ENCODE data around the gene MMEL1.
"Not testable (repeated sequence)": the region's sequence is repeated elsewhere in the genome, so short reads cannot be mapped to it uniquely, and the experiment has no call there.

The MMEL1 gene

DNA sequence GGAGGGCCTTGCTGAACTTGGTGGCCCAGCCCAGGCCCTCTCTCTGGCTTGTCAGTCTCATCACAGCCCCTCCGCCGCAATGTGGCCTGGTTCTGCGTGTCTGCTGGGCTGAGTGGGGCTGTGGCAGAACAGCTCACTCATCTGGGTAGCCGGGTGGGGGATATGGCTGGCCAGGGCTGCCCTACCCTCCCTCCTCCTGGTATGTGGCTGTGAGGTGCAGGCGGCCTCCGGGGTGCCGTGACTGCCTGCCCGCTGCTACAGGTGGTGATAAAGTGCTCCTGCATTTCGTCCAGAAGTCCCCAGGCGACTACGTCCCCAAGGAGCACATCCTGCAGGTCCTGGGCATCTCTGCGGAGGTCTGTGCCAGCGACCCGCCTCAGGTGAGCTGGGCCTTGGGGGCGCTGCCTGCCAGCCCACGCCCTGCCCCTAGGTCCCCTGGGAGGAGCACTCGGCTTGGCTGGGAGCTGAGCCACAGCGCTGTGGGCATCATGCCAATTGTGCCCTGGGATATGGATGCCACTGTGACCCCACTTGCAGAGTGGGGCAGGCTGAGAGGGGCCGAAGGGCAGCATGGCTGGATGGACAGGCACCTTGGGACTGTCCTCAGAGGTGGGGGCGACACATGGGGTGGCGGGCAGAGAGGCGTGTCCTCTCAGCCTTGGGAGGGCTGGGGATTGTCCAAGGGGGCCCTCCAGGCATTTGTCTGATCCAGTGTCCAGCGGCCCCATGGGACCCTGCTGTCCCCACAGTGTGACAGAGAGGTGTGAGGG is 44.0 kb downstream of the MMEL1 start:
- DNase-seq, result no peak

DNA sequence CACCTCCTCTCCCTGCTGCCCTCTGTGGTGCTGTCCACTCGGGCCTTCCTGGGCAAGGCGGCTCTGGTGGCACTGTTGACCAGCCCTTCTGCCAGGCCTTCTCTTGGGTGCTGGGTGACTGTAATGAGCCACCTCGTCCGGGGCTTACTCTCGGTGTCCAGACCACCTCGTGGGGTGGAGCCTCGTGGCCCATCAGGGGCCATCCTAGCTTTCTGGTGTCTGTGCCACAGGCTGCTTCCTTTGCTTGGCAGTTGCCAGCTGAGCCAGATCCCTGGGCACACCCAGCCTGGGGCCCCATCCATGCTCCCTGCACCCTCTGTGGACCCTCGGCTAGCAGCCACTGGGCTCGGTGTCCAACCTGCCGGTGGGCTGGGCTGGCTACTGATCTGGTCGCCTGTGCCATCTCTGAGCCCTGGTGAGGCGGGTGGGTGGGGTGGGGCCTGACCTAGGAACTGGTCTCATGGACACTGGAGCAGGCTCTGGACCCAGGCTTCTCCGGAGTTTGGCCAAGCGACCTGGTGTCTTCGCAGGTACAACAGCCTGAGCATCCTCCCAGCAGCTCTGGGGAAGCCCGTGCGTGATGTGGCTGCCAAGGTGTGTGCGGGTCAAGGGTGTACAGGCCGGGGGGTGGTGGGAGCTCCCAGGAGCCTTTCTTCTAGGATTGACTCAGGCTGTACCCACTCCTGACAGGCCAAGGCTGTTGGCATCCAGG is 44.8 kb downstream of the MMEL1 start:
- DNase-seq, result no peak

GRCh38 chr1:2587071-2587859 is 45.6 kb downstream of the MMEL1 start:
- DNase-seq, result no peak

GRCh38 chr1:2586154-2587070 is 46.4 kb downstream of the MMEL1 start, which contains the start of gene PRXL2B:
TSS of gene PRXL2B (plus strand) at chr1:2586777. CDS start at chr1:2586886, 109 bp downstream.
- peak; percentile 85 for DNase-seq

- DNase-seq, result no peak
These were observed 47.3 kb downstream of the MMEL1 start for GRCh38 chr1:2585318-2586092.

- no peak for DNase-seq
These were observed 48.0 kb downstream of the MMEL1 start for GRCh38 chr1:2584686-2585317.

DNA sequence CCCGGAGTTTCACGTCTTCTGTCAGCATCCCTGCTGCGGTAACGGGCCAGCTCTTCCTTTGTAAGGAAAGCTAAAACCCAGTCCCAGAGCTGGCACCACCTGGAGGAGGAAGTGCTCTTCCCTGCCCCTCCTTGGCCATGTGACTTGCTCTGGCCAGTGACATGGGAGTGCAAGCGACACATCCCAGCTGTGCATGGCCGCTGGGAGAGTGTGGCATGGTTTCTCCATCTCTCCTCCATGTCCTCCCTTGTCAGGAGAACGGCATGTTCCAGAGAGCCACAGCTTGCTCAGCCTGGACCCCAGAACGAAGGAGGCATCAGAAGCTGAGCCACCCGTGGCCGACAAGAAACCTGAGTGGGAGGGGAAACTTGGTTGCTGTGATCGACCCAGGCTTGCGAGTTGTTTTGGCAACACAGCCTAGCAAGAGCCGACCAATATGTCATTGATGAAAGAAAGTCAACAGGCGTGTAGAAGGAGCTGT is 48.9 kb downstream of the MMEL1 start:
- peak; percentile 28 for DNase-seq

GRCh38 chr1:2583331-2583791 is 49.5 kb downstream of the MMEL1 start:
- no peak for DNase-seq

DNA sequence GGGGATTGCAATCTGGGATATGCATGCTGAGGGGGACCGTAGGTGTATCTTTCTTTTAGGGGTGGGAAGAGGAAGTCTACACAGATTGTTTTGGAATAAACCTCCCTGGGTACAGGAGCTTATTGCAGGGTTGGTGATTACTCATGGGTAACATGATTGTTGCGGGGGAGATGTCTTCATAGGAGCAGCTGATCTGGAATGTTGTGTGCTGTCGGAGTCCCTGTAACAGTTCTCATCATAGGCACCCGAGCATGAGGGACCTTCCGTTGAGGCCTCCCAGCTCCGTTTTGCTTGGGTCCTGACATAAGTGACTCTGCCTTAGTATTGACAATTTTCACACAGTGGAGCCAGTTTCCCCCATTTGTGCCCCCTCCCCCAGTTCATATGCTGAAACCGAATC is 50.4 kb downstream of the MMEL1 start:
- no peak for DNase-seq

- no peak for DNase-seq
These were observed 52.1 kb downstream of the MMEL1 start for GRCh38 chr1:2580691-2581090.

- no peak for DNase-seq
These were observed 54.1 kb downstream of the MMEL1 start for GRCh38 chr1:2578758-2579118.

DNA sequence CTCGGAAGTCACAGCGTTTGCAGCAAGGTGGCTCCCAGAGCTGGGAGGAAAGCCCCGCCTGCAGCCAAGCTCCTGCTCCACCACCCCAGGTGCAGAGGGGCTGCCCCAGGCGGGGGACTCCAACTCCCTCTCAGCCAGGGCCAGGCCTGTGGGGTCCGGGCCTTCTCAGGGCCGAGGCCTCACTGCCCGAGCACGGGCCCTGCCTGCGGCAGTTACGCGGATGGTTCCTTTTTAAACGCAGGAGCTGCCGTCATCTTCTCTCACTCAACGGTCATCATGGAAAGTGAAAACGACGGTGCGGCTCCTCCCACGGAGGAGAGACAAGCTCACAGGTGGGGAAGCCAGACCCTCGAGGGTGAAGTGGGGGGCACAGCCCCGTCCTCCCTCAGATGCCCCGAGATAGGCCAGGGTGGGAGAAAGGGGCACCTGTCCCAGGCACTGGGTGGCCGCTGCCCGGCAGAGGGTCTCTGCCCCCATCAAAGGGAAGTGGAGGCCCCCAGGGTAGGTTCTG is 55.2 kb downstream of the MMEL1 start:
- DNase-seq, result not testable (repeated sequence)

GRCh38 chr1:2575801-2576663 is 56.8 kb downstream of the MMEL1 start:
- no peak for DNase-seq

- no peak for DNase-seq
These were observed 58.5 kb downstream of the MMEL1 start for GRCh38 chr1:2574350-2574749.

DNA sequence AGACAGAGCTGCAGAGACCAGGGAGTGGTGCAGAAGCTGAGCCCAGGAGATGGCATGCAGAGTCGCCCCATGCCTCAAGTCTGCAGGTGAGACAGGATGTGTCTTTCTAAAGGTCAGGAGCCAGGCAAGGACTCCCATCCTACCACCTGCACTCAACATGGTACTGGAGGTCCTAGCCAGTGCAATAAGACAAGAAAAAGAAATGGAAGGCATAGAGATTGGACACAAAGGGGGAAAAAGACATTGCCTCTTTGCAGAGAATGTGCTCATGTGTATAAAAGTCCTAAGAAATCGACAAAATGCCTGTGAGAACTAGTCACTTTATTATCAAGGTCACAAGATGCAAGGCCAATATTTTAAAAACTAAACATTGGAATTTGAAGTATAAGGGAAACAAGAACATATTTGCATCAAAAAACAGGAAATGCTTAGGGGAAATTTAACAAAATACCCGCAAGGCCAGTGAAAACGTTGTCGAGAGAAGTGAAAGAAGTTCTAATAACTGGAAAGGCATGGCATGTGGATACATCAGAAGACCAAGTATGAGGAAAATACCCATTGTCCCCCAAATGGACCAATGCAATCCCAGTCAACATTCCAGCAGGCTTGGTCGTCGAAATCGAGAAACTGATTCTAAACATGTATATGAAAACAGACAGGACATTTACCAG is 59.4 kb downstream of the MMEL1 start:
- no peak for DNase-seq

- DNase-seq, result no peak
These were observed 61.5 kb downstream of the MMEL1 start for GRCh38 chr1:2571348-2571747.

GRCh38 chr1:2570332-2570731 is 62.5 kb downstream of the MMEL1 start:
- no peak for DNase-seq

DNA sequence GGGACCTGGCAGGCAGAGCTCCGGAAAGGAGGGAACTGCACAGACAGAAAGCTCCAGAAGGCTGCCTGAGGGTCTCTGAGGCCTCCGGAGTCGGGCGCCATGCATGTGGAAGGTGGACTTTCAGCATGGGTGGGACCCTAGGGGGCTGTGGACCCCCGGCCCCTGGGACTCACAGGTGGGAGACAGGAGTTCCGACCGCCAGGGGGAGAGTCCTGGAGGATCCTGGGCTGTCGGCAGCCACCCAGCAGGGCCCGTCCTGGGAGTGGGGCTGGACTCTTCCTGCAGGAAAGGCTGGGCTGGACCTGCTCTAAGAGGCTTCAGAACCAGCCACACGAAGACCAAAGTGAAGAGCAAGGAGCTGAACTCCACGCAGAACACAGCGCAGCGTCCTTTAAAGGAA is 63.1 kb downstream of the MMEL1 start:
- DNase-seq, result not testable (repeated sequence)

GRCh38 chr1:2569060-2569459 is 63.8 kb downstream of the MMEL1 start:
- DNase-seq, result no peak

All from SHP77 treated with DMSO at 0.1 percent for 48 hours (cell line).